Activated CD4-positive, alpha-beta T cell treated with anti-CD3 and anti-CD28 coated beads, Interleukin-2, amount 50 U/mL, for 4 hours (primary cell): ENCODE data around the gene ATF5.
A peak's percentile ranks its signal among the peaks of the same experiment; 100 is the strongest.
"Not testable (repeated sequence)": the region's sequence is repeated elsewhere in the genome, so short reads cannot be mapped to it uniquely, and the experiment has no call there.

Source experiments
- DNase-seq, 2 experiments: peaks; one replicate each; pipeline ENCODE4 v3.0.0-alpha.2; 2020

The ATF5 gene

DNA sequence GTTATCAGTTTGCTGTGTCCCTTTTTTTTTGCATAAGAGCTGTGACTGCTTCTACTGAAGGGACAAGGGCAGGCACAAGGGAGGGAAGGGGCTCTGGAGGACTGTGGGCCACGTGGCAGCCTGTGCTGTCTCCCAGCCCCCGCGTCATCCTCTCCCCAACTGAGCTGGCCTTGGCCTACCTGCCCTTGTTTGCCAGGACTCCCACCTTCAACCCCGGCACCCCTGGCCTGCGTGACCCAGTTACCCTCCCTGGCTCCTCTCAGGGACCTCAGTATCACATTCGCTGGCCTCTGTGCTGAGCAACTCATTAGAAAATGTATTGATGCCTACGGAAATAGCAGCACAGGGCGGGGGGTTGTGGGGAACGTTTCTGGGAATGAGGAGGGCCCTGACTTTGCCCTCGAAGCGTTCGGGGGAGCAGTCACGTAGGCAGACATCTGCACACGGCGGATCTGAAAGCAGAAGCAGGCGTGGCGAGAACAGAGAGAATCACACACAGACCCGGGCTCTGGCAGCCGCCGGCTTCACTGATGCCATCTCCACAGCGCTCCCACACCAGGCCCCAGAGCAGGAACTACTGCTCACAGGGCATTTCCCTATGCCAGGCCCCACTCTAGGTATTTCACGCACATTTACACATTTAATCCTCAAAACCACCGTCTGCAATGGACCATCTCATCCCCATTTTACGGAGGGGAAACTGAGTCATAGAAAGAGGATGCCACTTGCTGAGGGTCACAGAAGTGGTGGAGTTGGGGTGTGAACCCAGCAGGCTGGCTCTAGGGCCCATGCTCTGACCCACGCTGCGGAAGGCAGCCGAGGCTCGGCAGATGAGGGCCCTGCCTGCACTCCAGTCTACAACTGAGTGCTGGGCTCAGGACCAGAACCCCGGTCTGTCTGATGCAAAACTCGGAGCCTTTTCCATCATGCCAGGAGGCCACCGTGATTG is 5.7 kb upstream of the ATF5 start:
- no peak for DNase-seq

DNA sequence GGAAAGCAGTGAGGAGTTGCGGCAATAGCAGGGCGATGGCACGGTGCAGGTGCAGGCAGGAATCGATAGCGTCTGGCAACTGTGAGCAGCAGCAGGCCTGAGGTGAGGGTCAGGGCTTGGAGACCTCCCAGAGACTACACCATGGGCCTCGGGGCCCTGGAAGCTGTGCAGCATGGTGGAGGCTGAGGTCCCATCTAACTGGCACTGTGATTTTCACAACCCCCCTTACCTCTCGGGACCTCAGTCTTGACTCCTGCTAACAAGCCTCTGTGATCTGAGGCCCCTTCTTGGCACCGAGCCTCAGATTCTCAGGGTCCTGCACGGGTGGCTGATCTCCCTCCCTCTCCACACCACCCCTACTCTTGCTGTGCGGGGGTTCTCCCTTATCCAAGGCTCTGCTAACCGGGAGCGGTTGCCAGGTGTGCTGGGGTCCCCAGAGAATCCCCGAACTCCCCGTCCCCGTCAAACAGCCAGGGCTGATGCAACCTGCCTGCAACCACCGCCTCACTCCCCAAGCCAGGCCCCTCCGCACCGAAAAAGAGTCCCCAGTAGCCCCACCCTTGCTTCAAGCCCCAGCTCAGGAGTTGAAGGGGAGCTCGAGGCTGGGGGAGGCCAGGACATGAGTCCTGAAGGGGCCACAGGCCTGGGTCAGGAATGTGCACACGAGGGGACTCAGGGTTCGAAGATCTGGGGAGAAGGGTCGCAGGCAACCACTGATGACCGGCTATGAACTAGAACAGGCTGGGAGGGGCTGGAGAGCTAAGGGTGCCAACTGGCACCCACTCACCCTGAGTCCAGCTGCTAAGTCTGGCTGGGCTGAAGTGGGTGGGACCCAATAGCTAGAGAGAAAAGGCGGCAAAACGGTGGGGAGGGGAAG is 4.8 kb upstream of the ATF5 start:
- no peak for DNase-seq

- not testable (repeated sequence) for DNase-seq
These were observed 4.2 kb upstream of the ATF5 start for GRCh38 chr19:49924881-49925210.

DNA sequence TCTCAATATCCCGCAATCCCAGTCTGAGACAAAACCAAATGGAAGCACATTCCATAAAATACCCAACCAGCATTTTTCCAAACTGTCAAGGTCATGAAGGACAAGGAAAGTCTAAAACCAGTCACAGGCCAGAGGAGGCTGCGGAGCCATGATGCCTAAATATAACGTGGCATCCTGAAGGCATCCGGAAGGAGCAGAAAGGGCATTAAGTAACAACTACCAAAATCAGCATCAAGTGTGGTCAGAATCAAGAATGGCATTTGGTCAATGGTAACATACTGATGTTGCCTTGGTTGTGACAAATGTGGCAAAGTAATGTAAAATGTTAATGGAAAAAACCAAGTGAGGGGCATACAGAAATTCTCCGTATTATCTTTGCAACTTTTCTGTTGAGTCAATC is 3.5 kb upstream of the ATF5 start:
- no peak for DNase-seq

DNA sequence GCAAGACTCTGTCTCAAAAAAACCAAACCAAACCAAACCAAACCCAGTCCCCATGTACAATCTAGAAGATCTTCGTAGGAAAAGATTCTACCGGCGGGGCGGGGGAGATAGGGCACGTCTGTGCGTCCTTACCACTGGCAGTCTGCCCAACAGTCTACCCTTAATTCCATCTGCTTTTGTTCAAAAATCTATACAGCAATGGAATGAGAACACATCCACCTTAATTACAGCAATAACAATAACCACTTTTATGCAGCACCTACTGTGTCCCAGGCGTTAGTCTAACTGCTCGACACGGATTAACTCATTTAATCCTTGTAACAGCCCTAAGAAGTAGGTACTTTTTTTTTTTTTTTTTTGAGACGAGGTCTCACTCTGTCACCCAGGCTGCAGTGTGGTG is 2.5 kb upstream of the ATF5 start:
- DNase-seq: no peak

DNA sequence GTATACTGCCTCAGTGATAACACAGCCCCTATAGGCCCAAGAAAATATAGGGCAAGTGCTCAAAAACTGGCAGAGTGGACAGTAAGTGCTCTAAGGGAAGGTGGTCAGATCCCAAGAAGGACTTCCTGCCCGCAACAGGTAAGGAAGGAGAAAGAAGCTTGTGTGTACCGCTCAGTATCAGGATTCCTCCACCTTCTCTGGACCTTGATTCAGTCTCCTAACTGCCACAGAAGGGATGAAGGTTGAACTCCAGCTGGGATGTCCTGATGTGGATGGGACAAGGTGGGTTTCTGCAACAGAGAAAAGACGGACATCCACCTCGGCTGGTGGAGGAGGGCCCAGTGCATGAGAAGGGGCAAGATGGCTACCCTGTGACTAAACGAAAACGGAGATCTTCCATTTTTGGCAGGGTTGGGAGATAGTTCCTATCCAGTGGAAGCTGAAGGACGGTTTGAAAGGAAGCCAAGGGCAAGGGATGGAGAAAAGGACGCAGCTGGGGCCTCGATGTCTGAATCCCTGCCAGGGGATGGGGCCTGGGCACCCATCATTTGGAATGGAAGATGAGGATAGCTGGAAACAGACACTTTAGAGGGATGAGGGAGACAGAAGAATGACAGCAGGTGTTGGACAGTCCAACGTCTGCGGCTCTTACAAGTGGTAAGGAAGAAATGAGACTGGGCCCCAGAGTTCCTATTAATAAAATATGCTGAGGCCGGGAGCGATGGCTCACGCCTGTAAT is 1.3 kb upstream of the ATF5 start:
- no peak for DNase-seq

- peak; percentile 92 to 93 for DNase-seq
These were observed 842 bp downstream of the ATF5 start for GRCh38 chr19:49929611-49930482.

DNA sequence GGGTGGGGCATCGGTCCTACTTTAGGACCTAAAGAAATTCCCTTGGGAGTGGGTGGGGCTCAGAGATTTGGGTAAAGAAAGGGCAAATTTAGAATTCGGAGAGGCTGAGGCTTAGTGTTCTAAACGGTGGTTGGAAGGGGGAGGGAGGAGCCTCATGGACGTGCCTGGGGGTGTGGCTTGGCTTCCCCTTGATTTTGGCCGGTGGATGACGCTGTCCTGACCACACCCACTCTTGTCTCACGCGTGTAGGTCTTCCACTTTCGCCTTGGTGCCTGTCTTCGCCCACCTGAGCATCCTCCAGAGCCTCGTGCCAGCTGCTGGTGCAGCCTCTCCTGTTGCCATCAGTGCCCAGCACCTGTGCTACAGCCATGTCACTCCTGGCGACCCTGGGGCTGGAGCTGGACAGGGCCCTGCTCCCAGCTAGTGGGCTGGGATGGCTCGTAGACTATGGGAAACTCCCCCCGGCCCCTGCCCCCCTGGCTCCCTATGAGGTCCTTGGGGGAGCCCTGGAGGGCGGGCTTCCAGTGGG is 1.5 kb downstream of the ATF5 start:
- no peak for DNase-seq

- DNase-seq: no peak
These were observed 2.5 kb downstream of the ATF5 start for GRCh38 chr19:49931293-49932040.

DNA sequence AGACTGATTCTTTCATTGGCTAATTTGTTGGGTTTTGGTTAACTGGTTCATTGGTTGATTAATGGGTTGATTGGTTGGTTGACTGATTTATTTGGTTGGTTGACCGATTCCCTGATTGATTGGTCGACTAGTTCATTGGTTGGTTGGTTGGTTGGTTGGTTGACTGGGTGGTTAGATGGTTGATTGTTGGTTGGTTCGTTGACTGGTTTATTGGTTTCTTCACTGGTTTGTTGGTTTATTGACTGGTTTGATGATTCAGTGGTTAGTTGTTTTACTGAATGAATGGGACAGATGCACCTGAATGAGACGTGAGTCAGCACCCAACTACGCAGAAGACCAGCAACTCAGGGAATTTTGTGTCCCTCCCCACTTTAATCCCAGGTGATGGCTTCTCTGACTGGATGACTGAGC is 3.0 kb downstream of the ATF5 start:
- DNase-seq: no peak

DNA sequence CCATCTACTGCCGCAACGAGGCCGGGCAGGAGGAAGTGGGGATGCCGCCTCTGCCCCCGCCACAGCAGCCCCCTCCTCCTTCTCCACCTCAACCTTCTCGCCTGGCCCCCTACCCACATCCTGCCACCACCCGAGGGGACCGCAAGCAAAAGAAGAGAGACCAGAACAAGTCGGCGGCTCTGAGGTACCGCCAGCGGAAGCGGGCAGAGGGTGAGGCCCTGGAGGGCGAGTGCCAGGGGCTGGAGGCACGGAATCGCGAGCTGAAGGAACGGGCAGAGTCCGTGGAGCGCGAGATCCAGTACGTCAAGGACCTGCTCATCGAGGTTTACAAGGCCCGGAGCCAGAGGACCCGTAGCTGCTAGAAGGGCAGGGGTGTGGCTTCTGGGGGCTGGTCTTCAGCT is 3.7 kb downstream of the ATF5 start:
- no peak for DNase-seq

DNA sequence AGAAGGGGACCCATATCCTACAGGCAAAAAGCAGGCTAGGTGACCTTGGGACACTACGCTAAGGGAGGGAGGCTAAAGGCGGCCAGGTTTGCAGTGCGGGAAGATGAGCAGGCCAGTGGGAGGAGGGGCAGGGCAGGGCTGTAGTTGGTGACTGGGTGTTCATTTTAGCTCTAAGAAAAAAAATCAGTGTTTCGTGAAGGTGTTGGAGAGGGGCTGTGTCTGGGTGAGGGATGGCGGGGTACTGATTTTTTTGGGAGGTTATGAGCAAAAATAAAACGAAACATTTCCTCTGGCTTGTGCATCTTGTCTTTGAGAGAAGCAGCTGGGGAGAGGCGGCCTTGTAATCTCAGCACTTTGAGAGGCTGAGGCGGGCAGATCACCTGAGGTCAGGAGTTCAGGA is 4.6 kb downstream of the ATF5 start:
- DNase-seq: no peak

- no peak for DNase-seq
These were observed 7.5 kb downstream of the ATF5 start for GRCh38 chr19:49936549-49936948.

- DNase-seq: peak; percentile 67 to 73
These were observed 8.9 kb downstream of the ATF5 start for GRCh38 chr19:49937750-49938381.

- no peak for DNase-seq
These were observed 9.7 kb downstream of the ATF5 start for GRCh38 chr19:49938662-49939061.

- DNase-seq: no peak
These were observed 10.9 kb downstream of the ATF5 start for GRCh38 chr19:49939721-49940481.

GRCh38 chr19:49940482-49940791 is 11.4 kb downstream of the ATF5 start:
- no peak for DNase-seq

GRCh38 chr19:49944567-49944966 is 15.6 kb downstream of the ATF5 start:
- DNase-seq: not testable (repeated sequence)

GRCh38 chr19:49946415-49946814 is 17.4 kb downstream of the ATF5 start:
- DNase-seq: no peak
